Measurements from ENCODE around the gene PIGT. TPM values are rescaled to one million over a fixed set of nuclear protein-coding genes. Genes with fewer than 3 reads are reported as not detected.

The PIGT gene
- total RNA-seq, 2 experiments from 2014 or later: 89.2 to 104 TPM

- H4K20me1 ChIP-seq (ENCODE audit: insufficient read depth, low read length): no peaks in the 10 kb centered on the region
- TF ChIP-seq EZH2phosphoT487 (IDR thresholded peaks at IDR 0.05; ENCODE audit: borderline replicate concordance, low read depth, low read length) (no peak), CTCF (conservative IDR thresholded peaks at IDR 0.05; ENCODE audit: low read length) (no peak)
- no peak within 1 kb of the TSS for H3K4me2 ChIP-seq (ENCODE audit: low read length)
- intact Hi-C loops (cut with micrococcal nuclease; ENCODE audit: unreplicated experiment): no loop called here
- no peaks in the 10 kb centered on the region for H3K36me3 ChIP-seq (ENCODE audit: insufficient read depth, low read length)
- H3K79me2 ChIP-seq (ENCODE audit: insufficient read depth, low read depth, low read length): no peaks in the 10 kb centered on the region
- ChIA-PET CTCF (ENCODE audit: unreplicated experiment) (no interaction called here), POLR2A (interaction anchor here (0.6 kb wide), 1 partner anchor 207 kb away, joined by 3 read pairs; no protein-coding TSS in a partner anchor)
- no peak within 1 kb of the TSS for H3K27ac ChIP-seq (ENCODE audit: low read depth, low read length, poor library complexity, severe bottlenecking)
- no peaks in the 10 kb centered on the region for H3K9me3 ChIP-seq (ENCODE audit: low read length)
- DNase-seq (ENCODE audit: low spot score): no peak
- no peaks in the 10 kb centered on the region for H3K4me1 ChIP-seq (ENCODE audit: insufficient read depth, low read length, poor library complexity, severe bottlenecking)
- no TSS peak for BruUV-seq (replicated peaks)
- H3K4me3 ChIP-seq (ENCODE audit: low read depth, low read length, poor library complexity, severe bottlenecking): no peak within 1 kb of the TSS
- H2AFZ ChIP-seq (ENCODE audit: low read length): no peak within 1 kb of the TSS
- no peaks in the 10 kb centered on the region for H3K9me2 ChIP-seq (ENCODE audit: insufficient read depth, low read length)
These were observed 53.7 kb downstream of the PIGT start, which contains the start of gene WFDC2 for GRCh38 chr20:45469336-45470261. TSS of gene WFDC2 (plus strand) at chr20:45469753. CDS start at chr20:45469782, 29 bp downstream.

- H3K4me3 ChIP-seq (ENCODE audit: low read depth, low read length, poor library complexity, severe bottlenecking): no peak overlapping the region
- POLR2A ChIA-PET: interaction anchor here (0.6 kb wide), 1 partner anchor 206 kb away, joined by 3 read pairs; no protein-coding TSS in a partner anchor
- no peak overlapping the region for H3K4me2 ChIP-seq (ENCODE audit: low read length)
- H4K20me1 ChIP-seq (ENCODE audit: insufficient read depth, low read length): no peaks in the 10 kb centered on the region
- no peak for TF ChIP-seq CTCF (conservative IDR thresholded peaks at IDR 0.05; ENCODE audit: low read length)
- TF ChIP-seq EZH2phosphoT487 (IDR thresholded peaks at IDR 0.05; ENCODE audit: borderline replicate concordance, low read depth, low read length): no peak
- CTCF ChIA-PET (ENCODE audit: unreplicated experiment): no interaction called here
- no peak overlapping the region for H2AFZ ChIP-seq (ENCODE audit: low read length)
- no TSS peak for BruUV-seq (replicated peaks)
- intact Hi-C loops (cut with micrococcal nuclease; ENCODE audit: unreplicated experiment): no loop called here
- H3K9me2 ChIP-seq (ENCODE audit: insufficient read depth, low read length): no peaks in the 10 kb centered on the region
- no peak for DNase-seq (ENCODE audit: low spot score)
- H3K36me3 ChIP-seq (ENCODE audit: insufficient read depth, low read length): no peaks in the 10 kb centered on the region
- H3K79me2 ChIP-seq (ENCODE audit: insufficient read depth, low read depth, low read length): no peaks in the 10 kb centered on the region
- H3K4me1 ChIP-seq (ENCODE audit: insufficient read depth, low read length, poor library complexity, severe bottlenecking): no peaks in the 10 kb centered on the region
- no peaks in the 10 kb centered on the region for H3K9me3 ChIP-seq (ENCODE audit: low read length)
- no peak overlapping the region for H3K27ac ChIP-seq (ENCODE audit: low read depth, low read length, poor library complexity, severe bottlenecking)
These were observed 54.5 kb downstream of the PIGT start for GRCh38 chr20:45470262-45470931.
